ENCODE data around the gene EDRF1.
"Not testable (repeated sequence)": the region's sequence is repeated elsewhere in the genome, so short reads cannot be mapped to it uniquely, and the experiment has no call there.

EDRF1 gene

GRCh38 chr10:125719173-125720001 is at the start of gene EDRF1:
Gene EDRF1, plus strand, starts transcription at chr10:125719709. Its CDS starts 99 bp downstream, at chr10:125719808.
- DNase-seq: peak; percentile 98 to 99

DNA sequence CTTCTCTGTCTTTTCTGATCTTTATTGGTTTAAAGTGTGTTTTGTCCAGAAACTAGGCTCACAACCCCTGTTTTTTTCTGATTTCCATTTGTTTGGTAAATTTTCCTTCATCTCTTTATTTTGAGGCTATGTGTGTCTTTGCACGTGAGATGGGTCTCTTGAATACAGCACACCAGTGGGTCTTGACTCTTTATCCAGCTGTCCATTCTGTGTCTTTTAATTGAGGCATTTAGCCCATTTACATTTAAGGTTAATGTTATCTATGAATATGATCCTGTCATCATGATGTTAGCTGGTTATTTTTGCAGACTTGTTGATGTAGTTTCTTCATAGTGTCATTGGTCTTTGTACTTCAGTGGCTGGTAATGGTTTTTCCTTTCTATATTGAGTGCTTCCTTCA is 46.6 kb upstream of the EDRF1 start:
- no peak for DNase-seq

DNA sequence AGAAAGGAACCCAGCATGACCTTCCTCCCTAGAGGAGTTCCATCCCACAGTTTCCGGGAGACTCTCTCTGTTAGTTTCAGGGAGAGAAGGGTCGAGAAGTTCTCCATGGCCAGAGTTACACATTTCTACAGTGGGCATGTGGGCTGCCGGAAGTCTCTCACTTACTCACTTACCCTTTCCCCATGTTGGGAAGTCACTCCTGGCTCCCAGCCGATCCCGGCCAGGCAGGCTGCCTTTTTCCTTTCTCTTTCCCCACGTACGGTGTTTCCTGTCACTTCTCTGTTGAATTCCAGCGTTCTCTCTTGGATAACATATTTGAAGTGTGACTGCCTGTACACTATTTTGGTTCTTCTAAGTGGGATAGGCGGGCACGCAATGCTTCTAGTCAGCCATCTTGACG is 40.1 kb upstream of the EDRF1 start:
- DNase-seq: no peak

DNA sequence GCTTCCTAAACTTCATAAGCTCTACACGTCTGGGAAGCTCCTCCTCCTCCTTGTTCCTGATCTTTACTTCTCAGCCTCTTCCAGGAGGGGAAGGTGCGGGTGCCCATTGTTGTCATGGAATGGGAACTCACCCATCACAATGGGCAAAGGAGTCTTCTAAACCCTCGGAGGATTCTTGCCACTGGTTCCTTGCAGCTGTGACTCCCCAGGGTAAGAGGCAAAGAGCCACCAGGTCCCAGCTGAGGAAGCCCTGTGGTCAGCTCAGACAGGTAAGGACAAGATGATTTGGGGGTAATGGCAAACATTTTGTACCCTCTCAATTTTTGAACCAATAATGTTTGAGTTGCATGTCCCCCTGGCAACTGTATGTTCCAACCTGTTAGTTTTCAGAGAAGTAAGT is 36.4 kb upstream of the EDRF1 start, which contains the start of gene TEX36:
Gene TEX36, minus strand, starts transcription at position 101 of the 400 bp plus-strand sequence. CDS start 174 bp downstream, outside the sequence.
- no peak for DNase-seq

DNA sequence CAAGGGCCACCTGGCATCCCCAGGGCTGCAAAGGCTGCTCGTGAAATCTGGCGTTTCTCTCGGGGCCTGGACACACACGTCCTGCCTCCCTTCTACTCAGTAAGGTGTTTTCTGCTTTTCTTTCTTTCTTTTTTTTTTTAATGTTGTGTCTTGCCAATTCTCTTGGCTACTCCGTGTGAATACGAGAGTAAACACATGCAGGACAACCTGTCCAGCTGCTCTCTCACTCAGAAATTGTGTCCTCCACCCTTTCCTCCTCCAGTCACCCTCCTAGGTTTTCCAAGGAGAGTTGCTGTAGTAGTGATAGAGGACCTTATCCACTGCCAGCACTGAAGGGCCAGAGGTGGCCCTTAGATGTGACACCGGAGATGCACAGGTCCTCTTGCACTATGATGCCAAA is 35.7 kb upstream of the EDRF1 start:
- DNase-seq: no peak

DNA sequence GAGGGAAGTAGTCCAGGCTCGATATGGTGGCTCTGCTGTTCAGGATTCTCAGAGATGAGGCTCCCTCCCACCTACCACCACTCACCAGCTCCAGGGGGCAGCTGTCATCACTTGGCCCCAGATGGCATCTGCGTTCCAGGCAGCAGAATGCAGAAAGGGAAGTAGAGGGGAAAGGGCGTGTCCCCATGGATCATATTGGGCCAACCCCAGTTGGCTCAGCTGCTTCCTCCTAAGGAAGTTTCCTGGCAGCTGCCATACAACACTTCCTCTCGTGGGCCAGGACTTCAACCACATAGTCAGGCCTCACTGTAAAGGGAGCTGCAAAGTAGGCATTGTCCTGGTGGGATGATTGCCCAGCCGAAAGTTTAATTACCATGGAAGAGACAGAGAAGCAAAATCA is 34.9 kb upstream of the EDRF1 start:
- peak; percentile 3 to 8 for DNase-seq

DNA sequence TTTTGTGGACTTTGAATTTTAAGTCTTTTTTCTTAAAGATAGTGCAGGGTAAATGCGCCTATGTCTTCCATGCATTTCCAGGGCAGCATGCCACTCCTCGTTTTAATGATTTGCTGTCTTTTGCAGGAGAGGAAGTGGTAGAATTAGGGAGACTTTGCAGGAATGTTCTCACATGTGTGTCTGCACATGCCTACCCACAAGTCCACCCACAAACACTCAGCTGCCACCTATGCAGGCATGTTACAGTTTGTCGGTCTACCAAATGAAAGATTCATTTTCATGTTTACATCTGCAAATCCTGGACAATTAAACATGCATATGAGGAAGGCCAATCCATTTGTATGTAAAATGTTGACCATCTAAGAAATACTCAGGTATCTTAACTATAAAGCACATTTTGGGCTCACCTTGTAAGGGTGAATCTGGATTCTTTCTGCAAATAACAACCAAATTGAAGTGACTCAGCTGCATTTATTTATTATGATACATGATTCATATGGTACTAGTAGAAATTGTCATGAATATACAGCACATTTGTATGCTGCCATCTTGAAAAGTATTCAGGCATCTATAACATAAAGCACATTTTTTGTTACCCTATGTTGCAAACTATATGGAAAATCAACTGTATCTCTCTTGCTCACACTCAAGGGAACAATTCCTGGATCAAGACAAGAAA is 31.9 kb upstream of the EDRF1 start:
- no peak for DNase-seq

- no peak for DNase-seq
Observed at GRCh38 chr10:125689955-125690569, 29.4 kb upstream of the EDRF1 start.

- no peak for DNase-seq
Observed at GRCh38 chr10:125691160-125691981, 28.1 kb upstream of the EDRF1 start.

DNA sequence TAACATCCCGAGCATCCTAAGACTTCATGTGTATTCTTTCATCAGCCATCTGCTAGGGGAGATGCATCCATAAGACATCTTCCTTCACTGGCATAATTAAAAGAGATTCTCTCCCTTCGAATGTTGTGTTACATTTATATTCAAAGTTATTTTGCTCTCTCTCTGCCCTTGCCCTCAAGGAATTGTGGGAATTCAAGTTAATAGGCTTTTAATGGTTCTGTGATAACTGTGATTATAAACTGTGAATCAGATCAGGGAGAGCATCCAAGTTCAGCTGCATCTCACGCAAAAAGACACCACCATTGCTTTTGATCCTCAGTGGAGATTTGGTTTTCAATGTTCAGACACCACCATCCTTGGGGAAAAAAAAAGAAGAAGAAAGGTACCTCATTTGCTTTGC is 27.3 kb upstream of the EDRF1 start:
- no peak for DNase-seq

GRCh38 chr10:125692601-125693523 is 26.6 kb upstream of the EDRF1 start:
- DNase-seq: no peak

- DNase-seq: no peak
Observed at GRCh38 chr10:125693524-125693847, 26.0 kb upstream of the EDRF1 start.

DNA sequence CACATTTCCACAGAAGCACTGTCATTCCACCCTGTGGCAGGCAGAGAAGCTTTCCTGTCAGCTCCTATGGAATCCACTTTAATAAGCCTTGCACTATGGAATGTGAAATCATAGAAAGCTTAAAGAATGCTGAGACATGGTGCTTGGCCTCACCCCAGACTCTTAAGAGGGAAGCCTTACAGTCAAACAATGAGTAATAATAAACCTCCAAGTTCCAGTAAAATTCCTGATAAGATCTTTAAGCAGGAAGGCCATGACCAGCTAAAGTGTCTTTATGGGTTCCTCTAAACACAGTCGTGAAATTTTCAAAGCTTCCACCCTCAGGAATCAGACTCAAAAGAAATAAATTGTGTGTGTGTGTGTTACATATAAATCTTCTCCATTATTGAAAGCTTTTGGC is 24.6 kb upstream of the EDRF1 start:
- no peak for DNase-seq

DNA sequence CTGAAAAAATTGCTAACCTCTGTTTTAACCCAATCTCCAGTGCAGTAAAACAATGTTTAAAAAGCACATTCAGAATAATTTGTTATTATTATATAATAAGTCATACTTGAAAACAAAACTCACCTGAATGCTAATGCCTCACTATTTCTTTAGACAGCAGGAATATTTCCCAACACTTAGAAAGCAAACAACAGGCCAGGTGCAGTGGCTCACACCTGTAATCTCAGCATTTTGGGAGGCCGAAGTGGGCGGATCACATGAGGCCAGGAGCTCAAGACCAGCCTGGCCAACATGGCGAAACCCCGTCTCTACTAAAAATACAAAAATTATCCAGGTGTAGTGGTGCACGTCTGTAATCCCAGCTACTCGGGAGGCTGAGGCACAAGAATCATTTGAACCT is 22.6 kb upstream of the EDRF1 start:
- not testable (repeated sequence) for DNase-seq

- DNase-seq: no peak
Observed at GRCh38 chr10:125698481-125698998, 21.0 kb upstream of the EDRF1 start.

GRCh38 chr10:125699562-125700143 is 19.9 kb upstream of the EDRF1 start:
- no peak for DNase-seq

DNA sequence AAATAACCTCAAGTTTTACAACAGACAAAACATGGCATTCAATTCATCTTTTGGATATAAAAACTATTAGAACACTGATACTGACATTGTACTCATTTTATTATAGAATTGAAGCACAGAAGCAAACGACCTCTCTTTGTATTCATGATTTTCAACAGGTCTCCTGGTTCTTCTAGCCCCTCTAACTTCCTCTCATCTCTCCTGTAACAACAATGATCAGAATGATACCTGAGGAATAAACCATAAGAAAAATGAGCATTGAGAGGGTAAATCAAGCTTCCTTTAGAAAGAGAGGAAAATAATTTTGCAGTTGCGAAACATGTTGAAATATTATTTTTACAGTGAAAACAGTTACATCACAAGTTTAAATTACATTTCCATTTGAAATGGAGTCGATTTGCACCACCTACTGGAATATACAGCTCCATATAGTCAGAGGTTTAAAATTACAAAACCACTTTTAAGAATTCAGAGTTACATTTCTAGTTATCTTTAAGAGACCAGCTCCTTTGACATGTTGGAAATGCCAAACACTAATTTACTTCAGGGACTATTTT is 19.1 kb upstream of the EDRF1 start:
- DNase-seq: peak in 1 of 2 donors; percentile 21

DNA sequence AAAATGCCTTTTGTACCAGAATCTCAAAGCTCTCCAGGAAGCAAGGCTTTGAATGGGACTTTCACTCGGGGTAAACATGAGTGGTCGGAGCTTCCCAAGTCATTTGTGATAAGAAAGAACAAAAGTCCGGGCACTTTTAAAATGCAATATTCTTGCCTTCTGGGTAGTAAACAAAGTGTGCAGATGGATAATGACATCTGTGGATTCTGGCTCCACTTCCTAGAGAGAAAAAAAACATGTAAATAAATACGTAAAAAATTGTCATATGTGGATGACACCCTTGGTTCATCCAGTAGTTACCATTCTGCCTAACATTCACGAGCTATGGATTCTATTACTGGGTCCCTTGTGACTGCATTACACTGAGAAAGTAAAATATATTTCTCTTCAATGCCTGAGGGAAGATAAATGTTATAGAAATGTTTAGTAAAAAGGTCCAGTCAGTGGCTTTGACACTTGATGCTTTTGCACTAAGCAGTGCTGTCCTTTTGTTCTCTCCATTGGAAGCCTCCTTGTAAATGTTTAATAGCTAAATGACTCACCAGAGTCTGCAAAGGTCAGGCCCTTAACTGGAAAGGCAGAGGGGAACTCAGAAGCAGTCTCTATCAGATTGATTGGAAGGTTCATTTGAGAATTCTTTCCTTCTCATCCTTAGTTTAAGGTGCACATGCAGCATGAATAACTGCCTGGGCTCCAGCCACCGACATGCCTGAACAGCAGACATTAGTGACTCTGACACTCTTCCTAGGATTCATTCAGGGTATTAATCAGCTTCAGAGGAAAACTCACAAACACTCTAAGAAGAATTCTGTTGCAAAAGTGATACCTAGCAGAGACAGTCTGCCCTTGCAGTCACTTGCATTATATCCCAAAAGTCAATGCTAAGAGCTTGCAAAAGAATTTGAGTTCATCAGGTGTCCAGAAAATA is 11.7 kb upstream of the EDRF1 start:
- no peak for DNase-seq

GRCh38 chr10:125708971-125709503 is 10.5 kb upstream of the EDRF1 start:
- DNase-seq: no peak

Measured in inflammatory macrophage treated with lipopolysaccharide for 1 hour (primary cell).